ENCODE measurements around the gene MT1E.
"Not testable (repeated sequence)": the region's sequence is repeated elsewhere in the genome, so short reads cannot be mapped to it uniquely, and the experiment has no call there.

Gene MT1E

DNA sequence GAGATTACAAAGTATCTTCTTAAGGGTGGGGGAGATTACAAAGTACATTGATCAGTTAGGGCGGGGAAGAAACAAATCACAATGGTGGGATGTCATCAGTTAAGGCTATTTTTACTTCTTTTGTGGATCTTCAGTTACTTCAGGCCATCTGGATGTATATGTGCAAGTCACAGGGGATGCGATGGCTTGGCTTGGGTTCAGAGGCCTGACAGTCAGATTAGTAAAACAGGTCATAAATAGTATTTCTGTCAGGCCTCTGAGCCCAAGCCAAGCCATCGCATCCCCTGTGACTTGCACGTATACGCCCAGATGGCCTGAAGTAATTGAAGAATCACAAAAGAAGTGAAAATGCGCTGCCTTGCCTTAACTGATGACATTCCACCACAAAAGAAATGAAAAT, 49.0 kb downstream of the MT1E start:
- not testable (repeated sequence) for DNase-seq

DNA sequence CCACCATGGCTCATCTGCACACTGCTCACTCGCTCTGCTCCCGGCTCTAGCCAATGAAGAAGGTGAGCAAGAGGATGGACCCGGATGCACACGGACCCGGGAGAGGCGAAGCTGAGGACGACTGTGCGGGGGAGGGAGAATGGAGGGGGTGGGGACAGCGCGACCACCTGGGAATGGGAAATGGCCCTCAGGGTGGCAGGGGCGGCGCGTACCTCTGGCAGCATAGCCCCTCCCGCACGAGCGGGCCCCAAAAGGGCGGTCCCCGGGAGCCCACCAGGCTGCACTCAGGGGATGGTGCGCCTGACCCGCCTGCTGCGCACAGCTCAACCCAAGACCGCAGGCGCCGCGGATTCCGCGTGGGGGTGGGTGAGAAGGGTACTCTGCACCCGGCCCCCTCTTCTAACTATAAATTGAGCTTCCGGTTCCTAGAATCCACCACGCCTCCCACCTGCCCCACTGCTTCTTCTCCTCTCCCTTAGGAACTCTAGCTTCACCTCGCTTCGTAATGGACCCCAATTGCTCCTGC, 50.2 kb downstream of the MT1E start:
- no peak for DNase-seq

Data from NCI-H526 treated with DMSO at 0.1 percent for 48 hours (cell line).